GM23248 (cell line): ENCODE measurements around the gene NEU4. TPM values are rescaled to one million over a fixed set of nuclear protein-coding genes. Genes with fewer than 3 reads are reported as not detected.
"Not testable (repeated sequence)": the region's sequence is repeated elsewhere in the genome, so short reads cannot be mapped to it uniquely, and the experiment has no call there.

ENCODE experiments used
- DNase-seq: peaks from one replicate; pipeline ENCODE4 v3.0.0-alpha.2; 2015
- H2AFZ ChIP-seq: fragments of 200-600 bp; sonication (generic); 2 replicates; pipeline ENCODE4 v1.6.1; 2016; ENCODE audit warnings: antibody characterized with exemption
- H3F3A ChIP-seq: fragments of 200-600 bp; sonication (generic); 2 replicates; pipeline ENCODE4 v1.6.1; 2016; ENCODE audit warnings: mild to moderate bottlenecking, antibody characterized with exemption, mixed run types; ENCODE audit not compliant: insufficient read depth
- H3K27ac ChIP-seq: fragments of 200-600 bp; sonication (generic); 2 replicates; pipeline ENCODE4 v1.5.1; 2016; ENCODE audit warnings: mild to moderate bottlenecking
- H3K27me3 ChIP-seq: fragments of 200-600 bp; sonication (generic); replicated peaks from 2 replicates; pipeline ENCODE4 v1.6.1; 2016; ENCODE audit warnings: mild to moderate bottlenecking; ENCODE audit not compliant: insufficient read depth
- H3K36me3 ChIP-seq: fragments of 200-600 bp; sonication (generic); 2 replicates; pipeline ENCODE4 v1.6.1; 2016; ENCODE audit warnings: low read depth, mild to moderate bottlenecking
- H3K4me1 ChIP-seq: fragments of 200-600 bp; sonication (generic); 2 replicates; pipeline ENCODE4 v1.6.1; 2016; ENCODE audit warnings: mild to moderate bottlenecking; ENCODE audit not compliant: insufficient read depth
- H3K4me2 ChIP-seq: fragments of 200-600 bp; sonication (generic); one replicate; pipeline ENCODE4 v1.6.1; 2016; ENCODE audit warnings: mild to moderate bottlenecking; ENCODE audit not compliant: unreplicated experiment
- H3K4me3 ChIP-seq: fragments of 200-600 bp; sonication (generic); 2 replicates; pipeline ENCODE4 v1.5.1; 2016; ENCODE audit warnings: mild to moderate bottlenecking
- H3K79me2 ChIP-seq: fragments of 200-600 bp; sonication (generic); 2 replicates; pipeline ENCODE4 v1.6.1; 2016; ENCODE audit warnings: mild to moderate bottlenecking; ENCODE audit not compliant: insufficient read depth
- H3K9ac ChIP-seq: fragments of 200-600 bp; sonication (generic); 2 replicates; pipeline ENCODE4 v1.6.1; 2016; ENCODE audit warnings: mild to moderate bottlenecking
- H3K9me2 ChIP-seq: fragments of 200-600 bp; sonication (generic); 2 replicates; pipeline ENCODE4 v1.6.1; 2016; ENCODE audit warnings: mixed run types, mild to moderate bottlenecking, moderate library complexity; ENCODE audit not compliant: insufficient read depth
- H3K9me3 ChIP-seq: fragments of 200-600 bp; sonication (generic); one replicate; pipeline ENCODE4 v1.6.1; 2017; ENCODE audit warnings: low read depth
- H4K20me1 ChIP-seq: fragments of 200-600 bp; sonication (generic); 2 replicates; pipeline ENCODE4 v1.6.0; 2016; ENCODE audit not compliant: insufficient read depth
- EZH2 ChIP-seq: fragments of 200-600 bp; sonication (generic); IDR thresholded peaks from 2 replicates; pipeline ENCODE4 v1.6.1; 2018; ENCODE audit warnings: antibody characterized with exemption, mild to moderate bottlenecking; ENCODE audit not compliant: insufficient read depth, poor library complexity, severe bottlenecking
- EZH2phosphoT487 ChIP-seq: fragments of 200-600 bp; sonication (generic); IDR thresholded peaks from 2 replicates; pipeline ENCODE4 v1.6.1; 2018; ENCODE audit warnings: antibody characterized with exemption, moderate library complexity, mild to moderate bottlenecking, low read depth; ENCODE audit not compliant: insufficient read depth
- WGBS, 2 experiments: methylation state at CpG; one replicate each; pipeline ENCODE4 v1.1.6; 2015 to 2017; ENCODE audit warnings: low lambda C conversion rate in 2 of 2, low coverage in 1 of 2; ENCODE audit errors: missing lambda C conversion rate in 2 of 2; 5-methylcytosine and 5-hydroxymethylcytosine counted together
- in situ Hi-C: fragments of 300-500 bp; cut with MboI; formaldehyde crosslinking; loops from 2 replicates; pipeline ENCODE4 v1.15.0; 2020
- polyA plus RNA-seq: library from polyadenylated mRNA; unstranded; fragments of >200 nt; fragmentation: Nextera tagmentation; extraction: Ambion mirVana; gene quantifications from 2 replicates; pipeline ENCODE4 v1.2.1, GENCODE V29; 2016
- total RNA-seq: library from RNA; depleted of rRNA; stranded (reverse); fragments of >200 nt; shearing (Covaris generic); gene quantifications from 2 replicates; pipeline ENCODE4 v1.2.3, GENCODE V29; 2014

The NEU4 gene
- total and polyA plus RNA-seq, 2 experiments from 2014 or later = not detected

DNA sequence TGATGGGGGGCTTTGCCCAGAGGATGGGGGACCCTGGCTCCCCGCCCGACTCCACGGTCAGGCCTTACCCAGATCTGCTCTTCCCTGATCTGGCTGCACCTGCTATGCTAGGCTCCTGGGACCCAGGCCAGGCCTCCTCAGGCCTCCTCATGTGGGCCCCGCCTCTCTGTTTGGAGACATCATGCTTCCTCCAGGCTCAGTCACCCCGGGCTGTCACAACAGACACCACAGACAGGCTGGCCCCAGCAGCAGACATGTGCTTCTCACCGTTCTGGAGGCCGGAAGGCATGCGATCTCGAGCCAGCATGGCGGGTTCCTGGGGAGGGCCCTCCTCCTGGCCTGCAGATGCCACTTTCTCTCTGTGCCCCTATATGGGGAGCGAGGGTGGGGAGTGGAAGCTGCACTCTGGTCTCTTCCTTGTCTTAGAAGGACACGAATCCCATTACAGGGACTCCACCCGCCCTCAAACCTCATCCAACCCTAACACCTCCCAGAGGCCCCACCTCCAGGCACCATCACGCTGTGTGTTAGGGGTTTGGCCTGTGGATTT, 10.8 kb upstream of the NEU4 start:
- Histone ChIP-seq H3F3A (no peaks in the 10 kb centered on the region), H3K79me2 (no peaks in the 10 kb centered on the region), H2AFZ (no peak overlapping the region), H3K4me3 (no peak overlapping the region), H3K9ac (no peak overlapping the region), H3K27me3 (no peaks in the 10 kb centered on the region), H3K27ac (no peak overlapping the region), H3K36me3 (no peaks in the 10 kb centered on the region), H3K4me1 (no peaks in the 10 kb centered on the region), H3K4me2 (no peak overlapping the region), H3K9me3 (no peaks in the 10 kb centered on the region), H3K9me2 (no peaks in the 10 kb centered on the region), H4K20me1 (no peaks in the 10 kb centered on the region)
- in situ Hi-C loops = no loop called here
- DNase-seq = no peak
- TF ChIP-seq EZH2 = no peak
- no peak for TF ChIP-seq EZH2phosphoT487
- 62 to 65% methylated on average over 14 of the region's 14 CpGs for WGBS, 2 experiments

DNA sequence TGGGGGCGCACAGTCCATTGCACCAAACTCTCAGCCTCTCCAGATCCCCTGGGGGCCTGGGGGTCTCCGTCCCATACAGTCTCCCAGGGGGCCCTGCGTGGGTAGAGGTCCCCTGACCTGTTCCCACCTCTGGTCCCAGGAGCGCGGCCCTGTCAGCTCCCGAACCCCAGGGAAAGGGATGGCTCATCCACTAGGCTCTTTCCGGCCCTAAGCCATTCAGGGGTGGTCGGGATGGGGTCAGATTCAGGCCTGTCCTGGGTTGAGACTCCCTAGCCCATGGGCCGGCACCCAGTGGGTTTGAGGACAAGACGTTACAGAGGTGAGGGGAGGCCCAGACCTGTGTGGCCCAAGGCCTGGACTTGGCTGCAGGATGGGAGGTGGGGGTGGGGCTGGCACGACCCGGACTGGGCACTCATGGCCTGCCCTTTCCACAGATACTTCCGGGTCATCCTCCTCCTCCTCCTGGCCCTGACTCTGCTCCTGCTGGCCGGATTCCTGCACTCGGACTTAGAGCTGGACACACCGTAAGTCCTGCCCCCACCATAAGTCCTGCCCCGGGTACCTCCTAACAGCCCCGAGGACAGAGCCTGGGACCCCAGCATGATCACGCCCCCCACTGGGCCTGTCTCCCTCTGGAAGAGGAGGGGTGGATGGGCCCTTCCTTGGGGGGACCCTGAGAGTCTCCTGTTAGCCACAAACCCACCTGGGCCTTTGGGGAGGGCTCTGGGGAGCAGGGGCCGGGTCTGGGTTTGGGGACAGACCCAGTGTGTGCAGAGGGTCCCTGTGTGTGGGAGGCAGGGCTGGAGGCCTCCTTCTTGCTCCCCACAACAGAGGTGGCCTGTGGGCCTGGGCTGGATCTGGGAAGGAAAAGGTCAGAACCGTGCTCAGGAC, 10.1 kb upstream of the NEU4 start:
- in situ Hi-C loops = no loop called here
- WGBS, 2 experiments = 76 to 83% methylated on average over 19 to 21 of the region's 21 CpGs
- no peak for TF ChIP-seq EZH2phosphoT487
- TF ChIP-seq EZH2 = no peak

DNA sequence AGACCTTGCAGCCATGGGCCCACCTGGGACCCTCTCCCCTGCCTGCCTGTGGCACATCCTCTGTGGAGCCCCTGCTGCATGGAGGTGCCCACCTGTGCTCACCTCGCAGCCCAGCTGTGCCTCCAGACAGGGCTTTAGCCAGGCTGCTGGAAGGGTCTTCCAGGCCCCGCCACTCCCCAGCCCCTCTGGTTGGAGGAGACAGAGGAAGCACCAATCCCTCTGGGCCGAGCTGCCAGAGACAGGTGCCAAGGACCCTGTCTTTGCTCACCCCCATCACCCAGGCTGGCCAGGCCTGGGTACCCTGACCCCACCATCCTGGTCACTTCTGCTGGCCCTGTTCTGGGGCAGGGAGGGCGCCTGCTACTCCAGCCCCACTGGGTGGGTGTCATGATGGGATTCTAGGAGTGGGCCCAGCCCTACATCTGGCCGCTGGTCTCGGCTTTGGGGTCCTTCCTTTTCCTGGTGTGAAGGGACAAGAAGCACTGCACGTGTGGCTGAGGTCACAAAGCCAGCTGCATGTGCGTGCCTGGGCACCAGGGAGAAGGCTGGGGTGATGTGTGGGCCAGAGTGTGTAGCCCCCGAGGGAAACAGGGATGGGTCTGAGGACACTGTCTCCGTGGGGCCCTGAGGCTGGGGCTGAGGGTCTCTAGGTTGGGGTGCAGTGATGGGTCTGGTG, 9.3 kb upstream of the NEU4 start:
- H3K27ac ChIP-seq = no peak overlapping the region
- no peak overlapping the region for H3K9ac ChIP-seq
- H3K4me2 ChIP-seq = no peak overlapping the region
- in situ Hi-C loops = no loop called here
- H2AFZ ChIP-seq = no peak overlapping the region
- H3K27me3 ChIP-seq = peaks cover 10% of the 10 kb centered on the region; the same call in 1 of the 2 replicates
- H3K4me3 ChIP-seq = no peak overlapping the region
- no peaks in the 10 kb centered on the region for H3F3A ChIP-seq
- WGBS, 2 experiments = 73 to 83% methylated on average over 8 to 10 of the region's 10 CpGs
- no peak for TF ChIP-seq EZH2phosphoT487
- no peak for TF ChIP-seq EZH2
- H3K4me1 ChIP-seq = no peaks in the 10 kb centered on the region
- no peaks in the 10 kb centered on the region for H3K9me2 ChIP-seq
- no peaks in the 10 kb centered on the region for H3K79me2 ChIP-seq
- no peaks in the 10 kb centered on the region for H3K36me3 ChIP-seq
- H4K20me1 ChIP-seq = no peaks in the 10 kb centered on the region
- no peaks in the 10 kb centered on the region for H3K9me3 ChIP-seq
- DNase-seq = no peak

More for the DNA sequence above, 10.1 kb upstream of the NEU4 start:
- Histone ChIP-seq H3K9ac (no peak overlapping the region), H3K9me3 (no peaks in the 10 kb centered on the region), H3K79me2 (no peaks in the 10 kb centered on the region), H3K4me2 (no peak overlapping the region), H2AFZ (no peak overlapping the region), H3K9me2 (no peaks in the 10 kb centered on the region), H3F3A (no peaks in the 10 kb centered on the region), H3K4me1 (no peaks in the 10 kb centered on the region), H3K27me3 (peaks cover 2% of the 10 kb centered on the region; the same call in 1 of the 2 replicates), H3K4me3 (no peak overlapping the region), H3K36me3 (no peaks in the 10 kb centered on the region), H4K20me1 (no peaks in the 10 kb centered on the region), H3K27ac (no peak overlapping the region)
- no peak for DNase-seq

DNA sequence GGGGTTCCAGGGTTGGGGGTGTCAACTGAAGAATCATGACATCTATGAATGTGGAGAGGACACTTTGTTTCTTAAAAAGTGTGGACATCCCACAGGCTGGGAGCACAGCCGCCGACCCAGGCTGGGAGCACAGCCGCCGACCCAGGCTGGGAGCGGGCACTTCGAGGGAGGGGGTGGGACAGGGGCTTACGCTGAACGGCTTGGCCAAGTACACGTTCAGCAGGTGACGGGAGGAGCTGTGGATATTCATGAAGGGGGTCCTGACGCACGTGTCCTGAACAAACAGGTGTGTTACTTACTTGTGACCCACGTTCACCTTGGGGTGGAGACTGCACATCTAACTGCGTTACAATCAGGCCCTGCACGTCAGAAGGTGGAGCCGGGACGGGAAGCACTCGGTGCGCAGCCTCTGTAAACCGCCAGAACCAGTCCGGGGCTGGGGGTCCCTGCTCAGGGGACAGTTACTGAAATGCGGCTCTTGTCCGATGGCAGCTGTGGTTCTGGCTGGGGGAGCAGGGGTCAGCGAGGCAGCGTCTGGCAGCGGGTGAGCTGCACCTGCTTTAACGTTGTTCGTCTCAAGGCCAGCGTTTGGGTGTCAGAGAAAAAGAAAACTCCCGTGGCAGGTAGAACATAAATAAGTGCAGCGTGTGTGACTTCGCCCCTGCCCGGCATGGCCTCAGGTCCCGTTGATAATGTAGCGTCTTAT, 8.6 kb upstream of the NEU4 start:
- H3K36me3 ChIP-seq, H3K9ac ChIP-seq, H3F3A ChIP-seq, H2AFZ ChIP-seq, H3K9me3 ChIP-seq, H3K4me3 ChIP-seq, H4K20me1 ChIP-seq, H3K9me2 ChIP-seq, DNase-seq, H3K4me1 ChIP-seq, in situ Hi-C loops, H3K4me2 ChIP-seq, H3K79me2 ChIP-seq, H3K27ac ChIP-seq: not testable (repeated sequence)
- WGBS, 2 experiments = 77 to 83% methylated on average over 34 to 35 of the region's 35 CpGs
- peaks cover 12% of the 10 kb centered on the region; the same call in 1 of the 2 replicates for H3K27me3 ChIP-seq
